ENCODE measurements around the gene CRISPLD2. TPM values are rescaled to one million over a fixed set of nuclear protein-coding genes. Genes with fewer than 3 reads are reported as not detected.

Gene CRISPLD2
- total and polyA plus RNA-seq, 10 donors: 7.9 to 271 (median 75.5) TPM

- Histone ChIP-seq H3K9me3 (no peaks in the 10 kb centered on the region), H3K27me3 (replicated peaks in 1 of 7) (no peaks in the 10 kb centered on the region), H3K4me1 (peaks cover 0 to 34% (median 14%) of the 10 kb centered on the region in 6 donors), H3K36me3 (no peaks in the 10 kb centered on the region), H3K4me3 (no peak overlapping the region), H3K27ac (peak overlapping the region in 3 of 8 donors; percentile 23 to 60 (median 32))
- WGBS, 5 donors: 15 to 31% (median 23%) methylated on average over 9 of the region's 9 CpGs
- TF ChIP-seq CTCF (IDR thresholded peaks at IDR 0.05 in 8 of 11, conservative IDR thresholded peaks at IDR 0.05 in 3 of 11) (no peak), POLR2A (IDR thresholded peaks at IDR 0.05) (no peak), POLR2AphosphoS5 (IDR thresholded peaks at IDR 0.05) (no peak)
- DNase-seq: peak; percentile 73
- intact Hi-C loops (cut with DNase I; ENCODE audit: low total_unique reads): no loop called here
These were observed 127.2 kb downstream of the CRISPLD2 start for GRCh38 chr16:84947022-84947421.

GRCh38 chr16:84947996-84948850, 128.4 kb downstream of the CRISPLD2 start:
- H3K36me3 ChIP-seq: no peaks in the 10 kb centered on the region
- DNase-seq: peak; percentile 77
- TF ChIP-seq POLR2A (IDR thresholded peaks at IDR 0.05) (no peak), POLR2AphosphoS5 (IDR thresholded peaks at IDR 0.05) (no peak), CTCF (IDR thresholded peaks at IDR 0.05 in 8 of 11, conservative IDR thresholded peaks at IDR 0.05 in 3 of 11) (no peak)
- no peaks in the 10 kb centered on the region for H3K27me3 ChIP-seq (replicated peaks in 1 of 7)
- peaks cover 10 to 46% (median 26%) of the 10 kb centered on the region in 6 donors for H3K4me1 ChIP-seq
- H3K27ac ChIP-seq: no peak overlapping the region
- intact Hi-C loops (cut with DNase I; ENCODE audit: low total_unique reads): no loop called here
- no peak overlapping the region for H3K4me3 ChIP-seq
- H3K9me3 ChIP-seq: no peaks in the 10 kb centered on the region
- WGBS, 5 donors: 40 to 61% (median 59%) methylated on average over 17 to 27 of the region's 27 CpGs

GRCh38 chr16:84948851-84949610, 129.2 kb downstream of the CRISPLD2 start:
- intact Hi-C loops (cut with DNase I; ENCODE audit: low total_unique reads): no loop called here
- WGBS, 5 donors: 26 to 40% (median 36%) methylated on average over 10 of the region's 10 CpGs

More at GRCh38 chr16:84948851-84949610, 129.2 kb downstream of the CRISPLD2 start:
- no peak for DNase-seq
- Histone ChIP-seq H3K27me3 (replicated peaks in 1 of 7) (no peaks in the 10 kb centered on the region), H3K36me3 (no peaks in the 10 kb centered on the region), H3K4me3 (no peak overlapping the region), H3K4me1 (peaks cover 11 to 54% (median 31%) of the 10 kb centered on the region in 6 donors), H3K27ac (no peak overlapping the region), H3K9me3 (no peaks in the 10 kb centered on the region)
- no peak for TF ChIP-seq POLR2AphosphoS5 (IDR thresholded peaks at IDR 0.05)
- TF ChIP-seq POLR2A (IDR thresholded peaks at IDR 0.05): no peak
- peak in 1 of 11 experiments; percentile 4 for TF ChIP-seq CTCF (IDR thresholded peaks at IDR 0.05 in 8 of 11, conservative IDR thresholded peaks at IDR 0.05 in 3 of 11)

All from spleen (tissue), 11 donors.